WTC11 (cell line): Measurements from ENCODE around the gene MYL3. TPM values are rescaled to one million over a fixed set of nuclear protein-coding genes. Genes with fewer than 3 reads are reported as not detected.

Source experiments
- ATAC-seq: fragments of 200-7000 bp; cut with Tn5 transposase; 2 replicates; pipeline ENCODE4 v1.10.0; 2021; ENCODE audit warnings: mild to moderate bottlenecking, moderate library complexity
- CTCF ChIA-PET: fragments of 300-600 bp; sonication (Branson Sonifier 250); formaldehyde crosslinking; loops from one replicate; lab custom pipeline; 2021; ENCODE audit warnings: antibody characterized with exemption; lab: Charles Lee
- POLR2A ChIA-PET: fragments of 350-600 bp; sonication (Branson Sonifier 250); formaldehyde crosslinking; loops from one replicate; lab custom pipeline; 2021; ENCODE audit warnings: antibody characterized with exemption; lab: Charles Lee
- DNase-seq: peaks from one replicate; pipeline ENCODE4 v3.0.0; 2021; ENCODE audit warnings: low spot score
- H3K27ac Mint-ChIP-seq: 2 replicates; pipeline ENCODE4 v1.8.0; 2021; ENCODE audit warnings: mixed read lengths
- H3K27me3 Mint-ChIP-seq: 2 replicates; pipeline ENCODE4 v1.8.0; 2021; ENCODE audit warnings: low read depth, mild to moderate bottlenecking, moderate library complexity, mixed read lengths
- H3K36me3 Mint-ChIP-seq: 2 replicates; pipeline ENCODE4 v1.8.0; 2021; ENCODE audit warnings: mixed read lengths
- H3K4me1 Mint-ChIP-seq: 2 replicates; pipeline ENCODE4 v1.8.0; 2022; ENCODE audit warnings: mixed read lengths
- H3K4me3 Mint-ChIP-seq: 2 replicates; pipeline ENCODE4 v1.8.0; 2021; ENCODE audit warnings: mild to moderate bottlenecking, moderate library complexity, mixed read lengths
- H3K9me3 Mint-ChIP-seq: 2 replicates; pipeline ENCODE4 v1.8.0; 2021; ENCODE audit warnings: mixed read lengths
- ATF1 ChIP-seq: sonication (generic); formaldehyde crosslinking; IDR thresholded peaks from 2 replicates; pipeline ENCODE4 v1.8.1; 2023; ENCODE audit warnings: mild to moderate bottlenecking, moderate library complexity, missing genetic modification reagents
- CREB1 ChIP-seq: sonication (generic); formaldehyde crosslinking; IDR thresholded peaks from 2 replicates; pipeline ENCODE4 v1.8.0; 2023; ENCODE audit warnings: mild to moderate bottlenecking, missing genetic modification reagents
- ELF4 ChIP-seq: sonication (generic); formaldehyde crosslinking; IDR thresholded peaks from 2 replicates; pipeline ENCODE4 v1.8.1; 2022; ENCODE audit warnings: low read depth, mild to moderate bottlenecking, moderate library complexity, missing genetic modification reagents
- FOXK1 ChIP-seq: sonication (generic); formaldehyde crosslinking; IDR thresholded peaks from 2 replicates; pipeline ENCODE4 v1.8.0; 2022; ENCODE audit warnings: mild to moderate bottlenecking, moderate library complexity, missing genetic modification reagents
- GABPB1 ChIP-seq: sonication (generic); formaldehyde crosslinking; IDR thresholded peaks from 2 replicates; pipeline ENCODE4 v1.8.1; 2023; ENCODE audit warnings: mild to moderate bottlenecking, missing genetic modification reagents
- MYBL2 ChIP-seq: sonication (generic); formaldehyde crosslinking; IDR thresholded peaks from 2 replicates; pipeline ENCODE4 v1.8.1; 2023; ENCODE audit warnings: mild to moderate bottlenecking, moderate library complexity, missing genetic modification reagents
- NFATC4 ChIP-seq: fragments of 250-450 bp; sonication (Bioruptor Pico); IDR thresholded peaks from 2 replicates; pipeline ENCODE4 v1.9.0; 2021; ENCODE audit warnings: mild to moderate bottlenecking
- NR2C2 ChIP-seq: sonication (generic); formaldehyde crosslinking; IDR thresholded peaks from 2 replicates; pipeline ENCODE4 v1.8.0; 2022; ENCODE audit warnings: mild to moderate bottlenecking, missing genetic modification reagents
- RORB ChIP-seq: fragments of 250-450 bp; sonication (Bioruptor Pico); IDR thresholded peaks from 2 replicates; pipeline ENCODE4 v1.9.0; 2021; ENCODE audit warnings: mild to moderate bottlenecking
- SMAD3 ChIP-seq: sonication (generic); formaldehyde crosslinking; IDR thresholded peaks from 2 replicates; pipeline ENCODE4 v1.8.0; 2022; ENCODE audit warnings: missing genetic modification reagents, mild to moderate bottlenecking, borderline replicate concordance
- ZNF219 ChIP-seq: sonication (generic); formaldehyde crosslinking; IDR thresholded peaks from 2 replicates; pipeline ENCODE4 v1.8.0; 2023; ENCODE audit warnings: missing genetic modification reagents, mild to moderate bottlenecking, borderline replicate concordance
- ZNF671 ChIP-seq: fragments of 250-450 bp; sonication (Bioruptor Pico); IDR thresholded peaks from 2 replicates; pipeline ENCODE4 v1.8.0; 2021; ENCODE audit warnings: mild to moderate bottlenecking
- total RNA-seq: library from RNA; stranded (reverse); gene quantifications from 3 replicates; pipeline ENCODE4 v1.2.3, GENCODE V29; 2021
- TF ChIP-seq, protein P1 (sequence below): fragments of 250-450 bp; sonication (Bioruptor Pico); IDR thresholded peaks from 2 replicates; pipeline ENCODE4 v1.9.0; 2021; ENCODE audit warnings: moderate library complexity, mild to moderate bottlenecking, inconsistent platforms, borderline replicate concordance
- TF ChIP-seq, protein P2 (sequence below): fragments of 250-450 bp; sonication (Bioruptor Pico); IDR thresholded peaks from 2 replicates; pipeline ENCODE4 v1.9.0; 2021; ENCODE audit warnings: mild to moderate bottlenecking
- TF ChIP-seq, protein P3 (sequence below): sonication (generic); formaldehyde crosslinking; IDR thresholded peaks from 2 replicates; pipeline ENCODE4 v1.8.0; 2023; ENCODE audit warnings: mild to moderate bottlenecking, missing genetic modification reagents
- TF ChIP-seq, protein P4 (sequence below): sonication (generic); formaldehyde crosslinking; IDR thresholded peaks from 2 replicates; pipeline ENCODE4 v1.8.0; 2023; ENCODE audit warnings: missing genetic modification reagents
- TF ChIP-seq, protein P5 (sequence below): sonication (generic); formaldehyde crosslinking; IDR thresholded peaks from 2 replicates; pipeline ENCODE4 v1.8.0; 2022; ENCODE audit warnings: missing genetic modification reagents
- TF ChIP-seq, protein P6 (sequence below): sonication (generic); formaldehyde crosslinking; IDR thresholded peaks from 2 replicates; pipeline ENCODE4 v1.8.1; 2023; ENCODE audit warnings: mild to moderate bottlenecking, missing genetic modification reagents, borderline replicate concordance
- TF ChIP-seq, protein P7 (sequence below): sonication (generic); formaldehyde crosslinking; IDR thresholded peaks from 2 replicates; pipeline ENCODE4 v1.8.1; 2022; ENCODE audit warnings: mild to moderate bottlenecking, missing genetic modification reagents, moderate library complexity, borderline replicate concordance

MYL3 gene
- total RNA-seq, 1 experiment from 2014 or later: 0.31 TPM

DNA sequence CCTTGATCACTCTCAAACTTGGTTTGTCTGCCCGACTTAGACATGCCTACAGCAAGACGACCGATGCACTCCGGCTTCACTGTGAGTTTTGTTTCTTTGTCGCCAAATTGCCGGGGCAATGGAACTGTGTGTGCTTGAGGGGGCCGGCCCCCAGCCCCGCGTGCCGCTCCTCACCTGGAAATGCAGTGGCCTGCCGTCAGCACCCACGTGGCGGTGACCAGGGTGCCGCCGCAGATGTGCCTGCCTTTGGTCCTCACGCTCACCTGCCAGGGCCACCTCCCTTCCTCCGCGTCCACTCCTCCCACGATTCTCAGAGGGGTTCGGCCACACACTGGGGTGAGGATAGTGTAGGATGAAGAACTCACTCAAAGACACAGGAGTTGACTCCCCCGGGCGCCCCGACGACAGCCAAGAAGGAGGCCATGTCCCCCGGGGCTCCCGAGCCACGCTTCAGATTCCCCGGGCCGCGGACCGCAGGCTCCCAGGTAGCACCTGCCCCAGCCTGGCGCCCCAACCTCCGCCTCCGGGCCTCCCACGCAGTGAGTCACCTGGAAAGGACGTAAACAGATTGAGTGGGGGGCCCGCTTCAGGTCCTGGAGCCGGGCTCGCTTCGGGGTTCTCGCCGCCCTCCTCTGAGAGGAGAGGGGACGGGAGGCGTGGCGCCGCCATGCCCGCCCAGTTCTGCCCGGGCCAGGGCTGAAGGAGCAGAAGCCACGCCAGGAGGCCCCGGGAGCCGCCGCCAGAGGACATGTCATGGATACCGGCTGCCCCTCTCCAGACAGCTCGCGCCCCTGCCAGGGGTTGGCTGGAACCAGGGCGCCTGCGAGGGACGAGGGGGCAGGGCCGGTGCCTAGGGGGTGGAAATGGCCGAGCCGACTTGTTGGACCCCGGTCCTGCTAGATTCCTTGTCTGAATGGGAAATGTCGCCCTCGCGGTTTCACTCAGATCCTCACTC lies 29.6 kb downstream of the MYL3 start (continued):
- TF ChIP-seq NR2C2 (CRISPR knock-in tag) (no peak), GABPB1 (CRISPR knock-in tag) (no peak), ELF4 (CRISPR knock-in tag) (no peak)
- TF ChIP-seq, protein P1, sequence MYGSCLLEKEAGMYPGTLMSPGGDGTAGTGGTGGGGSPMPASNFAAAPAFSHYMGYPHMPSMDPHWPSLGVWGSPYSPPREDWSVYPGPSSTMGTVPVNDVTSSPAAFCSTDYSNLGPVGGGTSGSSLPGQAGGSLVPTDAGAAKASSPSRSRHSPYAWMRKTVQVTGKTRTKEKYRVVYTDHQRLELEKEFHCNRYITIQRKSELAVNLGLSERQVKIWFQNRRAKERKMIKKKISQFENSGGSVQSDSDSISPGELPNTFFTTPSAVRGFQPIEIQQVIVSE: no peak
- TF ChIP-seq, all 79 proteins: peak for 0

DNA sequence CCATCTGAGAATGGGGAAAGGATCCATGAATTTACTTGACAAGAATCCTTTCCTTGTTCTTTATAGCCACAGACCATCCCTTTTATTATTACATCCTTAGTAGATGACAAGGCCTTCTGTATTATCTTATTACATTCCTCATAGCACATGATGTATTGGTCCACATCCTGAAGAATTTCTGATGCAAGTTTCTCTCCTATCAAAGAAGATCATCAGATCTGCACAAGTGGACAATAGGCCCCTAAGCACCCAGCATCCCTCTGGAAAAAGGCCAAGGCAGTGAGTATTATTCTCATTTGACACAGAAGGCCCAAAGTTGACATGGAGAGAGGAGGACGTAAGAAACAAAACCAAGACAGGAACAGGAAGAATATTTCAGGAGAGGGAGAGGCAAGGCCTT lies 31.4 kb downstream of the MYL3 start:
- no peak overlapping the region for H3K27ac Mint-ChIP-seq
- ChIA-PET POLR2A (no interaction called here), CTCF (no interaction called here)
- DNase-seq: no peak
- peaks cover 3% of the 10 kb centered on the region; the same call in 1 of the 2 replicates for H3K9me3 Mint-ChIP-seq
- no peaks in the 10 kb centered on the region for H3K4me1 Mint-ChIP-seq
- no peaks in the 10 kb centered on the region for H3K36me3 Mint-ChIP-seq
- TF ChIP-seq, protein P2, sequence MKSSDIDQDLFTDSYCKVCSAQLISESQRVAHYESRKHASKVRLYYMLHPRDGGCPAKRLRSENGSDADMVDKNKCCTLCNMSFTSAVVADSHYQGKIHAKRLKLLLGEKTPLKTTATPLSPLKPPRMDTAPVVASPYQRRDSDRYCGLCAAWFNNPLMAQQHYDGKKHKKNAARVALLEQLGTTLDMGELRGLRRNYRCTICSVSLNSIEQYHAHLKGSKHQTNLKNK (CRISPR knock-in tag): no peak
- TF ChIP-seq CREB1: no peak
- TF ChIP-seq, protein P3, sequence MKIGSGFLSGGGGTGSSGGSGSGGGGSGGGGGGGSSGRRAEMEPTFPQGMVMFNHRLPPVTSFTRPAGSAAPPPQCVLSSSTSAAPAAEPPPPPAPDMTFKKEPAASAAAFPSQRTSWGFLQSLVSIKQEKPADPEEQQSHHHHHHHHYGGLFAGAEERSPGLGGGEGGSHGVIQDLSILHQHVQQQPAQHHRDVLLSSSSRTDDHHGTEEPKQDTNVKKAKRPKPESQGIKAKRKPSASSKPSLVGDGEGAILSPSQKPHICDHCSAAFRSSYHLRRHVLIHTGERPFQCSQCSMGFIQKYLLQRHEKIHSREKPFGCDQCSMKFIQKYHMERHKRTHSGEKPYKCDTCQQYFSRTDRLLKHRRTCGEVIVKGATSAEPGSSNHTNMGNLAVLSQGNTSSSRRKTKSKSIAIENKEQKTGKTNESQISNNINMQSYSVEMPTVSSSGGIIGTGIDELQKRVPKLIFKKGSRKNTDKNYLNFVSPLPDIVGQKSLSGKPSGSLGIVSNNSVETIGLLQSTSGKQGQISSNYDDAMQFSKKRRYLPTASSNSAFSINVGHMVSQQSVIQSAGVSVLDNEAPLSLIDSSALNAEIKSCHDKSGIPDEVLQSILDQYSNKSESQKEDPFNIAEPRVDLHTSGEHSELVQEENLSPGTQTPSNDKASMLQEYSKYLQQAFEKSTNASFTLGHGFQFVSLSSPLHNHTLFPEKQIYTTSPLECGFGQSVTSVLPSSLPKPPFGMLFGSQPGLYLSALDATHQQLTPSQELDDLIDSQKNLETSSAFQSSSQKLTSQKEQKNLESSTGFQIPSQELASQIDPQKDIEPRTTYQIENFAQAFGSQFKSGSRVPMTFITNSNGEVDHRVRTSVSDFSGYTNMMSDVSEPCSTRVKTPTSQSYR (CRISPR knock-in tag): no peak
- TF ChIP-seq, protein P4, sequence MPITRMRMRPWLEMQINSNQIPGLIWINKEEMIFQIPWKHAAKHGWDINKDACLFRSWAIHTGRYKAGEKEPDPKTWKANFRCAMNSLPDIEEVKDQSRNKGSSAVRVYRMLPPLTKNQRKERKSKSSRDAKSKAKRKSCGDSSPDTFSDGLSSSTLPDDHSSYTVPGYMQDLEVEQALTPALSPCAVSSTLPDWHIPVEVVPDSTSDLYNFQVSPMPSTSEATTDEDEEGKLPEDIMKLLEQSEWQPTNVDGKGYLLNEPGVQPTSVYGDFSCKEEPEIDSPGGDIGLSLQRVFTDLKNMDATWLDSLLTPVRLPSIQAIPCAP: no peak
- no peak for TF ChIP-seq ZNF671 (CRISPR knock-in tag)
- TF ChIP-seq MYBL2: no peak
- TF ChIP-seq GABPB1 (CRISPR knock-in tag): no peak
- no peak for TF ChIP-seq RORB
- TF ChIP-seq FOXK1 (CRISPR knock-in tag): no peak
- no peak for ATAC-seq
- H3K27me3 Mint-ChIP-seq: peaks cover 6% of the 10 kb centered on the region; the same call in 1 of the 2 replicates
- H3K4me3 Mint-ChIP-seq: no peak overlapping the region

DNA sequence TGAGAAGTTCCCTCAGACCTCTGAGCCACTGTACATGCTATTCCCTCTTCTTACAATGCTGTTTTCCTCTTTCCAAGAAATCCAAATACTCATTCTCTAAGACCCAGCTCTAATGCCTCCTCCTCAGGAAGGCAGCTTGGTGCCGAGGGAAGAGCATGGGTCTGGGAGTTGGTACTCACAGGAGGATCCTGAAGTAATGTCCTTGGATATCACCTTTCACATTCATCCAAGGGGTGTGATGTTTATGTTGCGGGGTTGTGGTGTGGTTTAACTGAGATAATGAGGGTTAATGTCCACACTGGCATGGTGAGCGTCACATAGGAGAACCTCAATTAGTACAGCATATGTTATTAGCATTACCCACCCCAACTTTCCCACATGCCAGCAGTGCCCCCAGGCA lies 31.9 kb downstream of the MYL3 start:
- H3K4me1 Mint-ChIP-seq: no peaks in the 10 kb centered on the region
- peaks cover 6% of the 10 kb centered on the region; the same call in 1 of the 2 replicates for H3K27me3 Mint-ChIP-seq
- DNase-seq: no peak
- H3K4me3 Mint-ChIP-seq: no peak overlapping the region
- ATAC-seq: no peak
- ChIA-PET POLR2A (no interaction called here), CTCF (no interaction called here)
- H3K27ac Mint-ChIP-seq: no peak overlapping the region
- no peaks in the 10 kb centered on the region for H3K36me3 Mint-ChIP-seq
- no peaks in the 10 kb centered on the region for H3K9me3 Mint-ChIP-seq
- TF ChIP-seq SMAD3 (CRISPR knock-in tag) (no peak), ZNF219 (CRISPR knock-in tag) (no peak), NFATC4 (CRISPR knock-in tag) (no peak), ATF1 (CRISPR knock-in tag) (no peak)
- TF ChIP-seq, protein P5, sequence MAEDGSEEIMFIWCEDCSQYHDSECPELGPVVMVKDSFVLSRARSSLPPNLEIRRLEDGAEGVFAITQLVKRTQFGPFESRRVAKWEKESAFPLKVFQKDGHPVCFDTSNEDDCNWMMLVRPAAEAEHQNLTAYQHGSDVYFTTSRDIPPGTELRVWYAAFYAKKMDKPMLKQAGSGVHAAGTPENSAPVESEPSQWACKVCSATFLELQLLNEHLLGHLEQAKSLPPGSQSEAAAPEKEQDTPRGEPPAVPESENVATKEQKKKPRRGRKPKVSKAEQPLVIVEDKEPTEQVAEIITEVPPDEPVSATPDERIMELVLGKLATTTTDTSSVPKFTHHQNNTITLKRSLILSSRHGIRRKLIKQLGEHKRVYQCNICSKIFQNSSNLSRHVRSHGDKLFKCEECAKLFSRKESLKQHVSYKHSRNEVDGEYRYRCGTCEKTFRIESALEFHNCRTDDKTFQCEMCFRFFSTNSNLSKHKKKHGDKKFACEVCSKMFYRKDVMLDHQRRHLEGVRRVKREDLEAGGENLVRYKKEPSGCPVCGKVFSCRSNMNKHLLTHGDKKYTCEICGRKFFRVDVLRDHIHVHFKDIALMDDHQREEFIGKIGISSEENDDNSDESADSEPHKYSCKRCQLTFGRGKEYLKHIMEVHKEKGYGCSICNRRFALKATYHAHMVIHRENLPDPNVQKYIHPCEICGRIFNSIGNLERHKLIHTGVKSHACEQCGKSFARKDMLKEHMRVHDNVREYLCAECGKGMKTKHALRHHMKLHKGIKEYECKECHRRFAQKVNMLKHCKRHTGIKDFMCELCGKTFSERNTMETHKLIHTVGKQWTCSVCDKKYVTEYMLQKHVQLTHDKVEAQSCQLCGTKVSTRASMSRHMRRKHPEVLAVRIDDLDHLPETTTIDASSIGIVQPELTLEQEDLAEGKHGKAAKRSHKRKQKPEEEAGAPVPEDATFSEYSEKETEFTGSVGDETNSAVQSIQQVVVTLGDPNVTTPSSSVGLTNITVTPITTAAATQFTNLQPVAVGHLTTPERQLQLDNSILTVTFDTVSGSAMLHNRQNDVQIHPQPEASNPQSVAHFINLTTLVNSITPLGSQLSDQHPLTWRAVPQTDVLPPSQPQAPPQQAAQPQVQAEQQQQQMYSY (CRISPR knock-in tag): no peak
- TF ChIP-seq, protein P6, sequence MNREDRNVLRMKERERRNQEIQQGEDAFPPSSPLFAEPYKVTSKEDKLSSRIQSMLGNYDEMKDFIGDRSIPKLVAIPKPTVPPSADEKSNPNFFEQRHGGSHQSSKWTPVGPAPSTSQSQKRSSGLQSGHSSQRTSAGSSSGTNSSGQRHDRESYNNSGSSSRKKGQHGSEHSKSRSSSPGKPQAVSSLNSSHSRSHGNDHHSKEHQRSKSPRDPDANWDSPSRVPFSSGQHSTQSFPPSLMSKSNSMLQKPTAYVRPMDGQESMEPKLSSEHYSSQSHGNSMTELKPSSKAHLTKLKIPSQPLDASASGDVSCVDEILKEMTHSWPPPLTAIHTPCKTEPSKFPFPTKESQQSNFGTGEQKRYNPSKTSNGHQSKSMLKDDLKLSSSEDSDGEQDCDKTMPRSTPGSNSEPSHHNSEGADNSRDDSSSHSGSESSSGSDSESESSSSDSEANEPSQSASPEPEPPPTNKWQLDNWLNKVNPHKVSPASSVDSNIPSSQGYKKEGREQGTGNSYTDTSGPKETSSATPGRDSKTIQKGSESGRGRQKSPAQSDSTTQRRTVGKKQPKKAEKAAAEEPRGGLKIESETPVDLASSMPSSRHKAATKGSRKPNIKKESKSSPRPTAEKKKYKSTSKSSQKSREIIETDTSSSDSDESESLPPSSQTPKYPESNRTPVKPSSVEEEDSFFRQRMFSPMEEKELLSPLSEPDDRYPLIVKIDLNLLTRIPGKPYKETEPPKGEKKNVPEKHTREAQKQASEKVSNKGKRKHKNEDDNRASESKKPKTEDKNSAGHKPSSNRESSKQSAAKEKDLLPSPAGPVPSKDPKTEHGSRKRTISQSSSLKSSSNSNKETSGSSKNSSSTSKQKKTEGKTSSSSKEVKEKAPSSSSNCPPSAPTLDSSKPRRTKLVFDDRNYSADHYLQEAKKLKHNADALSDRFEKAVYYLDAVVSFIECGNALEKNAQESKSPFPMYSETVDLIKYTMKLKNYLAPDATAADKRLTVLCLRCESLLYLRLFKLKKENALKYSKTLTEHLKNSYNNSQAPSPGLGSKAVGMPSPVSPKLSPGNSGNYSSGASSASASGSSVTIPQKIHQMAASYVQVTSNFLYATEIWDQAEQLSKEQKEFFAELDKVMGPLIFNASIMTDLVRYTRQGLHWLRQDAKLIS (CRISPR knock-in tag): no peak
- TF ChIP-seq, protein P7, sequence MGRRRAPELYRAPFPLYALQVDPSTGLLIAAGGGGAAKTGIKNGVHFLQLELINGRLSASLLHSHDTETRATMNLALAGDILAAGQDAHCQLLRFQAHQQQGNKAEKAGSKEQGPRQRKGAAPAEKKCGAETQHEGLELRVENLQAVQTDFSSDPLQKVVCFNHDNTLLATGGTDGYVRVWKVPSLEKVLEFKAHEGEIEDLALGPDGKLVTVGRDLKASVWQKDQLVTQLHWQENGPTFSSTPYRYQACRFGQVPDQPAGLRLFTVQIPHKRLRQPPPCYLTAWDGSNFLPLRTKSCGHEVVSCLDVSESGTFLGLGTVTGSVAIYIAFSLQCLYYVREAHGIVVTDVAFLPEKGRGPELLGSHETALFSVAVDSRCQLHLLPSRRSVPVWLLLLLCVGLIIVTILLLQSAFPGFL (CRISPR knock-in tag): no peak
